ENCODE results near the gene TTC16.

DNA sequence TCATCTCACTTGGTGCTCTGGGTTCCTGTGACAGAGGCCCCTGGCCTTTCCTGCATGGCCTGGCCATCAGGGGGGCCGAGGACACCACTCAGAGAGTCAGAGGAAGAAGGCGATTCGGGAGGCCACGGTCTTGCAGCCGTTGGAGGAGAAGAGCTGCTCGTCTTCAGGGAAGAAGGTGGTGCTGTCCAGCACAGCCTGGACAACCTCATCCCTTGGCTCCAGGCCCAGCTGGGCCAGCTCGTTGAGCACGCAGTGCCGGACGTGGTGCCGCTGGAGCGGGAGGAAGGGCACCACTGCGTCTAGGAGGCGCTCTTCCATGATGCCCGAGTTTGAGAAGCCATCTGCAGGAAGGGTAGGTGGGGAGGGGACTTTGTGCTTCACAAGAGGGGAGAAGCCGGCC is 16.1 kb downstream of the TTC16 start:
- no peak for TF ChIP-seq GATA2 (IDR thresholded peaks at IDR 0.05; ENCODE audit: low read depth, low read length)
- no peak for TF ChIP-seq GATA3 (IDR thresholded peaks at IDR 0.05; ENCODE audit: low read depth, low read length)
